ENCODE measurements around the gene PTF1A. TPM values are rescaled to one million over a fixed set of nuclear protein-coding genes. Genes with fewer than 3 reads are reported as not detected.

PTF1A gene
- total RNA-seq, 1 experiment from 2014 or later = not detected

GRCh38 chr10:23174074-23174976 is 17.8 kb upstream of the PTF1A start:
- in situ Hi-C loops (cut with HindIII; ENCODE audit: low pct_unique_long_range_greater_than_20kb, low sequenced_read_pairs) = no loop called here
- no peak for DNase-seq (ENCODE audit: low read depth, low spot score)

DNA sequence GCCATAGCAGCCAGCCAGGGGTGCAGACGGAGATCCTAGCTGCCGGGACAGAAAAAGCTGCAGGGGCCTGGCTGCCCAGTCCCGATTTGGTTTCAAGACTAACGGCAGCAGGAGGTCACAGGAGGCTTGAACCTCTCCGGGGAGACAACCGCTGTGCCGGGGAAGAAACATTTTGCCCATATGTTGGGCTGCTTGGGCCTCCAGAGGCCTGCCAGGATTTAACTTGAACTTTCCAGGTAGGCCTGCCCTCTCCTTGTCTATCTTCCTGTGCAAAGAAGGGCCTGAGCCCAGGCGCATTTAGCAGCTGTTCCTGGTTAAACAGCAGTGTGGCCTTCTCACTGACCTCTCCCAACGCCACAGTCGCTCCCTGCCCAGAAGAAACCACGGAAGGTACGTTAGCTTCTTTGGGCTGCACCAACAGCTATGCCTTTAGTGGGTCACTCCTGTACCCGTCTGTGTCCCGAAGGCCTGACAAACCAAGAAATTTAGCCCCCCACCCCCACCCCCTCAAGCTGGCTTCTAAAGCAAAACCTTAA is 17.1 kb upstream of the PTF1A start:
- no peak for DNase-seq (ENCODE audit: low read depth, low spot score)
- in situ Hi-C loops (cut with HindIII; ENCODE audit: low pct_unique_long_range_greater_than_20kb, low sequenced_read_pairs) = no loop called here

DNA sequence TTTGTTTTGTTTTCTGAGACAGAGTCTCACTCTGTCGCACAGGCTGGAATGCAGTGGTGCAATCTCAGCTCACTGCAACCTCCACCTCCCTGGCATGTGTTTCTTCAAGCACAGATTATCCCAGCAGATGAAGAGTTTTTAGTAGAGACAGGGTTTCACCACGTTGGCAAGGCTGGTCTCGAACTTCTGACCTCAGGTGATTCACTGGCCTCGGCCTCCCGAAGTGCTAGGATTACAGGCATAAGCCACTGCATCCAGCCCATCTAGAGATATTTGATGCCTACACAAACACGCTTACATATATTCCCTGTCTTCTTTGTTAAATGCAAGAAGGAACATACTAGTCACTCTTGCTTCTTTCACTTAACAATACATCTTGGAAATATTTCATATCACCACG is 5.9 kb upstream of the PTF1A start:
- in situ Hi-C loops (cut with HindIII; ENCODE audit: low pct_unique_long_range_greater_than_20kb, low sequenced_read_pairs) = no loop called here
- DNase-seq (ENCODE audit: low read depth, low spot score) = no peak

- no peak for DNase-seq (ENCODE audit: low read depth, low spot score)
- in situ Hi-C loops (cut with HindIII; ENCODE audit: low pct_unique_long_range_greater_than_20kb, low sequenced_read_pairs) = no loop called here
Measured at GRCh38 chr10:23186697-23187096, 5.4 kb upstream of the PTF1A start.

GRCh38 chr10:23187155-23187554 is 5.0 kb upstream of the PTF1A start:
- in situ Hi-C loops (cut with HindIII; ENCODE audit: low pct_unique_long_range_greater_than_20kb, low sequenced_read_pairs) = no loop called here
- no peak for DNase-seq (ENCODE audit: low read depth, low spot score)

DNA sequence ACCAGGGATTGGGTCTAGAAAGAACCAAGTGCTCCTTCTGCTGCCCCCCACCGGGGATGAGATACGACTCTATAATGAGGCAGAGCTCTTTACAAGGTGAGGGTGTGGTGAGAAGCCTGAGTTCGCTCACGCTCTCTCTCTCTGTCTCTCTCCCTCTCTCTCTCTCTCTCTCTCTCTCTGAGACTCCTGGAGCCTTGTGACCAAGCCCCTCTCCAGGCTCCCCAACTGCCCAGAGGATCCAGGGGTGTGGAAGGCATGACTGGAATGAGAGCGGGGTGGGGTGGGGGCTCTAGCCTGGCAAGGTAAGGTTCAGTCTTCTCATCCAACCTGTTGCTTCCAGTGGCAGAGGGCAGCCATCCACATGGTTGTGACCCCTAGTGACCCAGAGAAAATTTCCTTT is 3.1 kb upstream of the PTF1A start:
- DNase-seq (ENCODE audit: low read depth, low spot score) = no peak
- in situ Hi-C loops (cut with HindIII; ENCODE audit: low pct_unique_long_range_greater_than_20kb, low sequenced_read_pairs) = no loop called here

DNA sequence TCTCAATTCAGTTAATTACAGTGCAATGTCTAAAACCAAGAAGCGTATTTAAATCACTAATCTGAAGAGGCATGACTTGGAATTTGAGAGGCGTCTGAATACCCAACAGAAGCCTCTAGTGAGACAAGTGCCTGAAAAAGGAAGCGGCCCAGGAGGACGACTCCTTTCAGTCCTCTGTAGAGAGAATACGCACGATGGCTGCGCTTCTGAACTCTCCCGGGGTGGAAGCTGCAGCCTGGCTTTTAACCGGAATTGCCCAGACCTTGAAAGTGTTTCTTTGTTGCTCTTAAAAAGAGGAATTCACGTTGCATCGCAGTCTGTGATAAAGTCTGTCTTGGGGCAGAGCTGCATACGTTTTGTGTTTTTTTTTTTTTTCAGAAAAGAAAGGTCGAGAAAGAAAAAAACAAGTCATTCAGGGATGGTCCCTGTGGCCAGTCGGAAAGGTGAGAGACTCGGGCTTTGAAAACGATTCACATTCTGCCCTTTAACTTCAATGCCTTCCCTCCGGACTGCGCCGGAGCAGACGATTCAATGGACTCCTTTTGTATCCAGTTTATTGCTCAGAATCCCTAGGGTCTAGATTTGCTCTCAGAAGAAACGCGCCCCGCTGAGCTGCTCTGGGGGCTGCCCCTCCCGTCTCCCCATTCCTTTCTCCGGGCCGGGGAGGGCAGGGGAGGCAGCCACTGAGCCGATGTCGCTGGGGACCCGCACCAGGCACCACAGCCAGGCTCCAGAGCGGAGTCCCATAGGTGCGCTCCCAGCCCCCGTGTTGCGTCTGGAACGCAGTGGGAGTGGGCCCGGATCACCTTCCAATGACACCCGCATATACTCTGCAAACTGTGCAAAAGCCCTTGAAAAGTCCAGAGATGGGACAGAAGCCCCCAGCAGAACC is 994 bp upstream of the PTF1A start:
- in situ Hi-C loops (cut with HindIII; ENCODE audit: low pct_unique_long_range_greater_than_20kb, low sequenced_read_pairs) = no loop called here
- DNase-seq (ENCODE audit: low read depth, low spot score) = peak; percentile 1

GRCh38 chr10:23192712-23193434 is 761 bp downstream of the PTF1A start:
- no peak for DNase-seq (ENCODE audit: low read depth, low spot score)
- in situ Hi-C loops (cut with HindIII; ENCODE audit: low pct_unique_long_range_greater_than_20kb, low sequenced_read_pairs) = no loop called here

DNA sequence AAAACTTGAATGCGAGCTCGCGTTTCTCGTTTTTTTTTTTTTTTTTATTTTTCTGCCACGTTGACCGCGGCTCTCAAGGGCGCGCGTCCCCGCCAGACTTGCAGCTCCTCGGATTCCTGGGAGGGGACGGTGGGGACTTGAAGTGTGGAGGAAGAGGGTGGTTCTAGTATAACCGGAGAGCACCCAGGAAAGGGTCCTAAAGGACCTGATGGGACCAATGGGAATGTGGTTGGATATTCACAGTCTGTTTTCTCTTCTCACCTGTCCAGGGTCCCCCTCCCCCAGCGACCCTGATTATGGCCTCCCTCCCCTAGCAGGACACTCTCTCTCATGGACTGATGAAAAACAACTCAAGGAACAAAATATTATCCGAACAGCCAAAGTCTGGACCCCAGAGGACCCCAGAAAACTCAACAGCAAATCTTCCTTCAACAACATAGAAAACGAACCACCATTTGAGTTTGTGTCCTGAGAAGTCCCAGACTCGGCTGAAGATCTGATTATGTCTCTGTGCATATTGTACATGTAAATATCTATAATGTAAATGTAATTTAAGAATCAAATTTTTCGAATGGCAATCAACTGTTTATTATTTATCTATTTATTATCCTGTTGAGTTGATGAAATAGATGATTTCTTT is 1.4 kb downstream of the PTF1A start:
- DNase-seq (ENCODE audit: low read depth, low spot score) = no peak
- in situ Hi-C loops (cut with HindIII; ENCODE audit: low pct_unique_long_range_greater_than_20kb, low sequenced_read_pairs) = no loop called here

DNA sequence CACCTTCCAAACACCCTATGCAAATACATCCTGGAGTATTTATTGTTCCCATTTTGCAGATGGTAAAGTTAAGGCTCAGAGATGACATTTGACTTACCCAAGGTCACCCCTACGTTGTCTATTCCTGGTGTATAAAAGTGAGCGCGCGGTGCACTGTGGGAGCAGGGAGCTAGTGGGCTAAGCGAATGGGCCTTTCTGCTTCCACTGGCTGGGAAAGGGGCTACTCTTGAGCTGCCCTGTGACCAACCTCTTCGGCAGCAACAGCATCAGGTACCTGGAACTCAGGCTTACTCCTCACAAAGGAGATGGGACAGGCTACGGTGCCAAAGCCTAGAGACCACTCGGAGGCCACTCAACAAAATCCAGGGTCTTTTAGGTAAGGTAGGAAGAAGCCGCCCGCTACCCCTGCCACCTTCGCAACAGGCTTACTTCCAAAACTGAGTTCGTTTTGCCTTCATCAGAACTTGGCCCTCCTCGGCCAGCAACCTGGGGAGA is 2.4 kb downstream of the PTF1A start:
- in situ Hi-C loops (cut with HindIII; ENCODE audit: low pct_unique_long_range_greater_than_20kb, low sequenced_read_pairs) = no loop called here
- DNase-seq (ENCODE audit: low read depth, low spot score) = no peak

DNA sequence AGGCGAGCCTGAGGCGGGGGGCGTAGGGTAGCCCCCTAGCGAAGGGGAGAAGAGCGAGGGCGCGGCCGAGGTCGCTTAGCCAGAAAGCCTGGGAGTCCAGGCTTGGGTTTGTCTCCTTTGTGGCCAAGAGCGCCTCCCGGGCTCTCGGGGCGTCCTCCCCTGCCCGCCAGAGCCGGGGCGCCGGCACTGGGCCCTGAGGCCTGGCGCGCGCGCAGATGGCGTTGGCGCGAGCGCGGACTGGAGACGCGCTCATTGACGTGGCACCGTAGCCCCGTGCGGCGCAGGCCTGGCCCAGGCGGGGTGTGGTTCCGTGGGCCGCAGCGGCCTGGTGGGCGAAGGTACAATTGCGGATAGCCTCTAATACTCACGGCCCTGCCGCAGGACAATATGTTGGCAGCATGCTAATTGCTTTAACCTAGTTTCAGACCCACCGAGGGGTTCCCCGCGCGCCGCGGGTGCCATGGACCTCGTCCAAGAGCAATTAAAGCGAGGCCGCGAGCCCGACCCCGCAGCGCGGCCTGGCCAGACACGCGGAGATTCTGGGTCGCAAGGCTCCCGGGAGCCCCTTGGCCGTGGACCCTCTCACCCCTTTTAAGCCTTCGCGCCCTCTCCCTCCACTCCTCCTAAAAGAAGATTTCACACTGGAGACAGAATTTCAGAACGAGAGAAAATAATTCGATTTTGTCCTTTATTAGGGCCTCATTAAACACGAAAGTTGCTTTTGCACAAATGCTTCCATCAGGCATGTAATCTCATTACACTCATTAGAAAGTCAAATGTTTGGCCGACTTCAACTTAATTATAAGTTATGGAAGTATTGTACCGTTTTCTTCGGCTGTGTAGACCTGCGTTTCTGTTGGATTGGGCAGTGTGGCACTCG is 3.1 kb downstream of the PTF1A start:
- in situ Hi-C loops (cut with HindIII; ENCODE audit: low pct_unique_long_range_greater_than_20kb, low sequenced_read_pairs) = no loop called here
- DNase-seq (ENCODE audit: low read depth, low spot score) = no peak

DNA sequence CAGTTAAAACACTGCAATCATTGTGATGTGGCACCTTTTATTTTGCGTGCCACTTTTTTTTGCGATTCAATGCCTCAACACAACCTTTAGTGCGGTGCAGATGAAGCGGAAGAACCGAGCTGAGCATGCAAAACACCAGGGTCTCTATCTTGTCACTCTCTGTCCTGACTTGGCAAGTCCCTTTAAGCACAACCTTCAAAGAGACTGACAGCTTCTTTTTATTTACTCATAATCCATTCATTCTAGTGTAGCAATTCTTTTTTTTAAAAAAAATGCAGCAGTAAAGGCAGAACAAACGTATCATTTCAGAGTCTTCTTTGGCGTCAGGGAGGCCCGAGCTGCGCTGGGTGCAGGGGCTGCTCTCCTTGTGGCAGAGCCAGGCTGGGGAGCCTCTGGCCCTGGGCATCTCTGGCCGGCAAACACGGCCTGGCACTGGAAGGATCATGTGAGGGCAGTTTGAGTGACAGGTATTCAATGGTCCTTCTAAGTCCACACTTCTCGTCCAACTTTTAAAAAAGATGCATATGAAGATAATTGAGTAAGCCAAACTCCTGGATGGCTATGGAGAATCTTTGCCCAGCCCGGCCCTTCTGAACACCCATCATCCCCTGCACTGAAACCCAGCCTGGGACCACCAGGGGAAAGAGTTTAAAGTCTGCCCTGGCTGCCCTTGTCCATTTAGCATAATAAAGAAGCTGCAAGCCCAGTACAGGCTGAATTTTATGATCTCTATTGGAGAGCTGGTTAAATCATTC is 3.9 kb downstream of the PTF1A start:
- in situ Hi-C loops (cut with HindIII; ENCODE audit: low pct_unique_long_range_greater_than_20kb, low sequenced_read_pairs) = no loop called here
- no peak for DNase-seq (ENCODE audit: low read depth, low spot score)

DNA sequence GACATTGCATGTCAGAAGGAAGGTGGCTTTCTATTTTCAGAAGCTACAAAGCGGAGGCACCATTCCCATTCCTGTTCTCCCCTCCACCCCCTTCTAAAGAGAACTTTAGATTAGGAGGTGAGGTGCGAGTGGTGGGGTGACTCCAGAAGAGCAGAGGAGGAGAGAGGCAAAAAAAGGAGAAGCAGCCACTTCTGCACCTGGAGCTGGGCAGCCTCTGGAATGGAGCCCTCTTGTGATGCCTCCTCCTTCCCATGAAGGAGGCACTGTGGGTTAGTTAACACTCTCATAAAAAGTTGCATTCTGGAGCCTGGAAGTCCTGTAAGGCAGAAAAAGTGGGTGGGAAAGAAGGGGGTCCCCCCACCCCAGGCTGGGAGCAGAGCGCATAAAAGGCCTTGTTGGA is 4.8 kb downstream of the PTF1A start:
- no peak for DNase-seq (ENCODE audit: low read depth, low spot score)
- in situ Hi-C loops (cut with HindIII; ENCODE audit: low pct_unique_long_range_greater_than_20kb, low sequenced_read_pairs) = no loop called here

- DNase-seq (ENCODE audit: low read depth, low spot score) = no peak
- in situ Hi-C loops (cut with HindIII; ENCODE audit: low pct_unique_long_range_greater_than_20kb, low sequenced_read_pairs) = no loop called here
Measured at GRCh38 chr10:23197416-23197861, 5.3 kb downstream of the PTF1A start.

DNA sequence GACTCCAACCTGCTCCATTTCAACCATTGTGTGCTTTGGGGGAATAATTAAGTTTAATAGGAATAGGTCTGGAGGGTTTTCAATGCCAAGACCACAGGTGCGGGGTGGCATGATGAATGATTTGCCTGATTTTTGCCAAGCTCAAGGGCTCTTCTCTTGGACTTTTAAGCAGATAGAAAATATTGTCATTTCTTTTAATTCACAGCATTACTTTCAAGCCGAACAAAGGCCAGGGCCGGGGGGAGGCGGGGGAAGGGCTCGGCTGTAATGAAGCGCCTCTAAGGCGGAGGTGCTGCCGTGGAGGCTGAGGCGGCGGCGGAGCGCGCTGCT is 6.5 kb downstream of the PTF1A start:
- in situ Hi-C loops (cut with HindIII; ENCODE audit: low pct_unique_long_range_greater_than_20kb, low sequenced_read_pairs) = no loop called here
- no peak for DNase-seq (ENCODE audit: low read depth, low spot score)

Measured in SK-MEL-5 (cell line).